H9 (cell line): Measurements from ENCODE around the gene FALEC. TPM values are rescaled to one million over a fixed set of nuclear protein-coding genes. Genes with fewer than 3 reads are reported as not detected.

ENCODE experiments used
- DNase-seq: peaks from one replicate; pipeline ENCODE4 v3.0.0-alpha.2; 2017
- H2AFZ ChIP-seq: one replicate; pipeline ENCODE4 v1.6.1; 2013; ENCODE audit warnings: mild to moderate bottlenecking, low read length, control low read depth, moderate library complexity
- H2AK5ac ChIP-seq: 2 replicates; pipeline ENCODE4 v1.6.1; 2013; ENCODE audit warnings: low read length, control low read depth, mixed read lengths; ENCODE audit not compliant: insufficient read length
- H2BK120ac ChIP-seq: one replicate; pipeline ENCODE4 v1.6.1; 2013; ENCODE audit warnings: low read depth, mild to moderate bottlenecking, low read length, control low read depth, inconsistent platforms; ENCODE audit not compliant: poor library complexity, severe bottlenecking
- H2BK12ac ChIP-seq: 2 replicates; pipeline ENCODE4 v1.6.1; 2013; ENCODE audit warnings: low read length, control low read depth, mixed read lengths, low read depth; ENCODE audit not compliant: insufficient read length
- H2BK15ac ChIP-seq: 2 replicates; pipeline ENCODE4 v1.6.1; 2013; ENCODE audit warnings: low read depth, low read length, control low read depth
- H2BK20ac ChIP-seq: one replicate; pipeline ENCODE4 v1.6.1; 2013; ENCODE audit warnings: low read depth, mild to moderate bottlenecking, low read length, control low read depth, inconsistent platforms; ENCODE audit not compliant: poor library complexity, severe bottlenecking
- H2BK5ac ChIP-seq: 2 replicates; pipeline ENCODE4 v1.6.1; 2013; ENCODE audit warnings: low read length, control low read depth, mixed read lengths; ENCODE audit not compliant: insufficient read length
- H3K14ac ChIP-seq: 2 replicates; pipeline ENCODE4 v1.6.1; 2013; ENCODE audit warnings: low read length, control low read depth; ENCODE audit not compliant: insufficient read depth
- H3K18ac ChIP-seq: 2 replicates; pipeline ENCODE4 v1.6.1; 2013; ENCODE audit warnings: low read depth, mild to moderate bottlenecking, mixed read lengths, low read length, control low read depth; ENCODE audit not compliant: insufficient read length
- H3K23ac ChIP-seq: 2 replicates; pipeline ENCODE4 v1.6.1; 2013; ENCODE audit warnings: low read length, control low read depth, mixed read lengths, low read depth; ENCODE audit not compliant: insufficient read length
- H3K23me2 ChIP-seq: 2 replicates; pipeline ENCODE4 v1.6.1; 2013; ENCODE audit warnings: low read depth, mild to moderate bottlenecking, mixed read lengths, low read length, control low read depth; ENCODE audit not compliant: insufficient read length, poor library complexity, severe bottlenecking
- H3K27ac ChIP-seq: 2 replicates; pipeline ENCODE4 v1.5.1; 2013; ENCODE audit warnings: low read length, control low read depth, mixed read lengths, low read depth; ENCODE audit not compliant: insufficient read length
- H3K27me3 ChIP-seq: 2 replicates; pipeline ENCODE4 v1.6.1; 2013; ENCODE audit warnings: low read length, control low read depth, inconsistent platforms; ENCODE audit not compliant: insufficient read depth
- H3K4ac ChIP-seq: 2 replicates; pipeline ENCODE4 v1.6.1; 2013; ENCODE audit warnings: low read depth, mild to moderate bottlenecking, control low read depth, inconsistent platforms, low read length, moderate library complexity
- H3K4me1 ChIP-seq: 2 replicates; pipeline ENCODE4 v1.6.1; 2013; ENCODE audit warnings: low read length, control low read depth, inconsistent platforms; ENCODE audit not compliant: insufficient read depth
- H3K4me2 ChIP-seq: 2 replicates; pipeline ENCODE4 v1.6.1; 2013; ENCODE audit warnings: low read length, control low read depth, mixed read lengths; ENCODE audit not compliant: insufficient read length, insufficient read depth
- H3K56ac ChIP-seq: 2 replicates; pipeline ENCODE4 v1.6.1; 2013; ENCODE audit warnings: low read depth, mild to moderate bottlenecking, mixed read lengths, low read length, control low read depth; ENCODE audit not compliant: insufficient read length
- H3K79me1 ChIP-seq: 2 replicates; pipeline ENCODE4 v1.6.1; 2013; ENCODE audit warnings: low read depth, mild to moderate bottlenecking, moderate library complexity, low read length, control low read depth, inconsistent platforms; ENCODE audit not compliant: insufficient read depth, poor library complexity, severe bottlenecking
- H3K79me2 ChIP-seq: 2 replicates; pipeline ENCODE4 v1.6.1; 2013; ENCODE audit warnings: low read length, control low read depth, inconsistent platforms; ENCODE audit not compliant: insufficient read depth
- H3K9ac ChIP-seq: 2 replicates; pipeline ENCODE4 v1.6.1; 2013; ENCODE audit warnings: low read length, control low read depth, mixed read lengths; ENCODE audit not compliant: insufficient read length; ENCODE audit errors: extremely low read depth
- H3K9me3 ChIP-seq: one replicate; pipeline ENCODE4 v1.6.1; 2013; ENCODE audit warnings: low read depth, low read length, inconsistent platforms; ENCODE audit not compliant: control insufficient read depth
- H3T11ph ChIP-seq: one replicate; pipeline ENCODE4 v1.6.1; 2013; ENCODE audit warnings: mild to moderate bottlenecking, low read length, control low read depth, inconsistent platforms
- H4K20me1 ChIP-seq: one replicate; pipeline ENCODE4 v1.6.1; 2013; ENCODE audit not compliant: control insufficient read depth, insufficient read length, insufficient read depth
- H4K5ac ChIP-seq: 2 replicates; pipeline ENCODE4 v1.6.1; 2013; ENCODE audit warnings: low read depth, mild to moderate bottlenecking, mixed read lengths, low read length, control low read depth; ENCODE audit not compliant: insufficient read length
- H4K8ac ChIP-seq: replicated peaks from 2 replicates; pipeline ENCODE4 v1.6.1; 2013; ENCODE audit warnings: low read length, control low read depth, mixed read lengths, low read depth; ENCODE audit not compliant: insufficient read length
- H4K91ac ChIP-seq: 2 replicates; pipeline ENCODE4 v1.6.1; 2013; ENCODE audit warnings: low read depth, mild to moderate bottlenecking, moderate library complexity, mixed read lengths, low read length, control low read depth; ENCODE audit not compliant: insufficient read length
- H3K27ac Mint-ChIP-seq, 3 experiments: 2 replicates in 2 of 3; 3 replicates in 1 of 3; pipeline ENCODE4 v1.8.0; 2020 to 2021; ENCODE audit warnings: mixed read lengths in 3 of 3, mild to moderate bottlenecking in 1 of 3, moderate library complexity in 1 of 3
- H3K27me3 Mint-ChIP-seq: 2 replicates; pipeline ENCODE4 v1.8.0; 2021; ENCODE audit warnings: low read depth, mild to moderate bottlenecking, moderate library complexity, mixed read lengths
- H3K36me3 Mint-ChIP-seq, 3 experiments: 2 replicates in 2 of 3; 3 replicates in 1 of 3; pipeline ENCODE4 v1.8.0; 2020 to 2021; ENCODE audit warnings: low read depth in 3 of 3, mixed read lengths in 3 of 3; ENCODE audit not compliant: insufficient read depth in 1 of 3
- H3K4me1 Mint-ChIP-seq, 2 experiments: 2 replicates each; pipeline ENCODE4 v1.8.0; 2020; ENCODE audit warnings: mixed read lengths in 2 of 2
- H3K4me3 Mint-ChIP-seq, 2 experiments: 2 replicates in 1 of 2; 3 replicates in 1 of 2; pipeline ENCODE4 v1.8.0; 2020 to 2021; ENCODE audit warnings: mild to moderate bottlenecking in 2 of 2, mixed read lengths in 2 of 2, moderate library complexity in 1 of 2
- H3K9me3 Mint-ChIP-seq, 2 experiments: 2 replicates in 1 of 2; 3 replicates in 1 of 2; pipeline ENCODE4 v1.8.0; 2020; ENCODE audit warnings: mild to moderate bottlenecking in 2 of 2, mixed read lengths in 2 of 2, moderate library complexity in 1 of 2
- CTCF ChIP-seq: fragments of 200-600 bp; sonication (generic); conservative IDR thresholded peaks from 3 replicates; pipeline ENCODE4 v1.8.0; 2021; ENCODE audit warnings: antibody characterized with exemption, mild to moderate bottlenecking
- WGBS: extraction: QIAGEN DNeasy Blood & Tissue Kit; methylation state at CpG from one replicate; pipeline ENCODE4 v1.1.7; 2013; ENCODE audit warnings: missing lambda C conversion rate, low lambda C conversion rate, mixed read lengths; ENCODE audit not compliant: insufficient read length; ENCODE audit errors: extremely low coverage; 5-methylcytosine and 5-hydroxymethylcytosine counted together
- total RNA-seq: library from RNA; stranded (reverse); gene quantifications from 2 replicates; pipeline ENCODE4 v1.2.1, GENCODE V29; 2021

The FALEC gene
- total RNA-seq, 1 experiment from 2014 or later: not detected

GRCh38 chr1:150484431-150484830 lies 31.1 kb upstream of the FALEC start:
- no CpG with 5 or more reads among the region's 5 CpGs for WGBS
- Mint-ChIP-seq H3K4me3 (no peak overlapping the region), H3K27ac (no peak overlapping the region), H3K27me3 (peaks cover 2% of the 10 kb centered on the region; the same call in 1 of the 2 replicates), H3K36me3 (peaks cover 4 to 10% (median 9%) of the 10 kb centered on the region in 3 experiments; a peak in 6 of 7 replicates), H3K9me3 (no peaks in the 10 kb centered on the region; a peak in 1 of 5 replicates), H3K4me1 (peaks cover 5 to 10% of the 10 kb centered on the region in 2 experiments)
- no peak for DNase-seq
- Histone ChIP-seq H3K14ac (no peak overlapping the region), H4K91ac (no peak overlapping the region), H3K4me1 (no peaks in the 10 kb centered on the region), H3K27me3 (no peaks in the 10 kb centered on the region), H2AFZ (no peak overlapping the region), H3K9ac (no peak overlapping the region), H3K23me2 (peaks cover 6% of the 10 kb centered on the region), H2BK15ac (no peak overlapping the region), H3T11ph (no peak overlapping the region), H3K27ac (no peak overlapping the region), H3K9me3 (no peaks in the 10 kb centered on the region), H3K4ac (no peak overlapping the region), H3K79me2 (no peaks in the 10 kb centered on the region), H3K18ac (no peak overlapping the region), H3K23ac (no peak overlapping the region), H2BK20ac (no peak overlapping the region), H3K4me2 (no peak overlapping the region), H3K56ac (no peak overlapping the region), H2BK120ac (no peak overlapping the region), H2AK5ac (no peak overlapping the region), H2BK5ac (no peak overlapping the region), H4K5ac (no peak overlapping the region), H3K79me1 (no peaks in the 10 kb centered on the region), H2BK12ac (no peak overlapping the region), H4K8ac (no peak overlapping the region), H4K20me1 (no peaks in the 10 kb centered on the region)
- TF ChIP-seq CTCF: no peak
